HUES48 (cell line): Measurements from ENCODE around the gene ARHGEF26.
A peak's percentile ranks its signal among the peaks of the same experiment; 100 is the strongest.

Experiments
- H3K27ac ChIP-seq: one replicate; pipeline ENCODE4 v1.7.0; 2013; ENCODE audit warnings: low read depth, low read length, inconsistent platforms
- H3K27me3 ChIP-seq: 2 replicates; pipeline ENCODE4 v1.6.1; 2013; ENCODE audit warnings: mild to moderate bottlenecking, low read length; ENCODE audit not compliant: control insufficient read depth, insufficient read depth
- H3K36me3 ChIP-seq: 2 replicates; pipeline ENCODE4 v1.6.1; 2013; ENCODE audit warnings: low read length; ENCODE audit not compliant: control insufficient read depth, insufficient read depth
- H3K4me1 ChIP-seq: 2 replicates; pipeline ENCODE4 v1.6.1; 2013; ENCODE audit warnings: mild to moderate bottlenecking, low read length; ENCODE audit not compliant: control insufficient read depth, insufficient read depth
- H3K4me3 ChIP-seq: 2 replicates; pipeline ENCODE4 v1.5.1; 2013; ENCODE audit warnings: mild to moderate bottlenecking, low read depth, low read length
- H3K9ac ChIP-seq: 2 replicates; pipeline ENCODE4 v1.6.1; 2013; ENCODE audit warnings: mild to moderate bottlenecking, low read depth, low read length, moderate library complexity
- H3K9me3 ChIP-seq: 2 replicates; pipeline ENCODE4 v1.6.1; 2013; ENCODE audit warnings: low read length; ENCODE audit not compliant: control insufficient read depth, insufficient read depth

The ARHGEF26 gene

GRCh38 chr3:154119951-154120350 is 1.2 kb upstream of the ARHGEF26 start:
- Histone ChIP-seq H3K27ac (no peak overlapping the region), H3K9me3 (no peaks in the 10 kb centered on the region), H3K4me3 (peak overlapping the region; percentile 94; the same call in 1 of the 2 replicates), H3K9ac (no peak overlapping the region), H3K36me3 (no peaks in the 10 kb centered on the region), H3K27me3 (peaks cover 33% of the 10 kb centered on the region), H3K4me1 (peaks cover 21% of the 10 kb centered on the region; the same call in 1 of the 2 replicates)

GRCh38 chr3:154121701-154122551 is 736 bp downstream of the ARHGEF26 start:
- Histone ChIP-seq H3K9me3 (no peaks in the 10 kb centered on the region), H3K36me3 (no peaks in the 10 kb centered on the region), H3K9ac (peak overlapping the region; percentile 73), H3K27ac (peak overlapping the region; percentile 25), H3K27me3 (peaks cover 33% of the 10 kb centered on the region), H3K4me3 (peak overlapping the region; percentile 94), H3K4me1 (peaks cover 21% of the 10 kb centered on the region; the same call in 1 of the 2 replicates)

GRCh38 chr3:154122552-154122911 is 1.3 kb downstream of the ARHGEF26 start:
- no peak overlapping the region for H3K9ac ChIP-seq
- peaks cover 1% of the 10 kb centered on the region; the same call in 1 of the 2 replicates for H3K36me3 ChIP-seq
- peaks cover 21% of the 10 kb centered on the region; the same call in 1 of the 2 replicates for H3K4me1 ChIP-seq
- no peak overlapping the region for H3K27ac ChIP-seq
- H3K27me3 ChIP-seq = peaks cover 33% of the 10 kb centered on the region
- H3K9me3 ChIP-seq = no peaks in the 10 kb centered on the region
- peak overlapping the region; percentile 94 for H3K4me3 ChIP-seq

- Histone ChIP-seq H3K27me3 (peaks cover 33% of the 10 kb centered on the region), H3K36me3 (peaks cover 6% of the 10 kb centered on the region; the same call in 1 of the 2 replicates), H3K9ac (no peak overlapping the region), H3K27ac (no peak overlapping the region), H3K4me3 (peak overlapping the region; percentile 94), H3K9me3 (no peaks in the 10 kb centered on the region), H3K4me1 (peaks cover 21% of the 10 kb centered on the region; the same call in 1 of the 2 replicates)
Measured at GRCh38 chr3:154122912-154123559, 1.8 kb downstream of the ARHGEF26 start.

- Histone ChIP-seq H3K9ac (no peak overlapping the region), H3K36me3 (peaks cover 11% of the 10 kb centered on the region; the same call in 1 of the 2 replicates), H3K27ac (no peak overlapping the region), H3K9me3 (no peaks in the 10 kb centered on the region), H3K4me1 (peaks cover 21% of the 10 kb centered on the region; the same call in 1 of the 2 replicates), H3K4me3 (0 out of 2 replicates have a peak overlapping the region, but pooled peaks have one; percentile 94), H3K27me3 (peaks cover 33% of the 10 kb centered on the region)
Measured at GRCh38 chr3:154123906-154124305, 2.7 kb downstream of the ARHGEF26 start.

GRCh38 chr3:154125378-154126030 is 4.3 kb downstream of the ARHGEF26 start:
- H3K9me3 ChIP-seq = no peaks in the 10 kb centered on the region
- no peak overlapping the region for H3K27ac ChIP-seq
- peaks cover 20% of the 10 kb centered on the region for H3K36me3 ChIP-seq
- H3K9ac ChIP-seq = no peak overlapping the region
- no peak overlapping the region for H3K4me3 ChIP-seq
- peaks cover 19% of the 10 kb centered on the region for H3K4me1 ChIP-seq
- peaks cover 27% of the 10 kb centered on the region for H3K27me3 ChIP-seq

- no peaks in the 10 kb centered on the region for H3K9me3 ChIP-seq
Measured at GRCh38 chr3:154126651-154127050, 5.5 kb downstream of the ARHGEF26 start.

GRCh38 chr3:154129625-154130024 is 8.4 kb downstream of the ARHGEF26 start:
- Histone ChIP-seq H3K4me3 (no peak overlapping the region), H3K27me3 (no peaks in the 10 kb centered on the region), H3K9ac (no peak overlapping the region), H3K4me1 (peaks cover 23% of the 10 kb centered on the region), H3K36me3 (peaks cover 29% of the 10 kb centered on the region), H3K9me3 (no peaks in the 10 kb centered on the region), H3K27ac (no peak overlapping the region)

More at GRCh38 chr3:154126651-154127050, 5.5 kb downstream of the ARHGEF26 start:
- H3K4me1 ChIP-seq = peaks cover 29% of the 10 kb centered on the region
- H3K27ac ChIP-seq = no peak overlapping the region
- H3K9ac ChIP-seq = no peak overlapping the region
- peaks cover 18% of the 10 kb centered on the region for H3K27me3 ChIP-seq
- no peak overlapping the region for H3K4me3 ChIP-seq
- H3K36me3 ChIP-seq = peaks cover 29% of the 10 kb centered on the region

GRCh38 chr3:154130540-154130939 is 9.3 kb downstream of the ARHGEF26 start:
- H3K9me3 ChIP-seq = no peaks in the 10 kb centered on the region
- no peak overlapping the region for H3K4me3 ChIP-seq
- H3K9ac ChIP-seq = no peak overlapping the region
- peaks cover 23% of the 10 kb centered on the region for H3K4me1 ChIP-seq
- peak overlapping the region; percentile 47 for H3K27ac ChIP-seq
- no peaks in the 10 kb centered on the region for H3K27me3 ChIP-seq
- peaks cover 29% of the 10 kb centered on the region for H3K36me3 ChIP-seq

- no peaks in the 10 kb centered on the region for H3K27me3 ChIP-seq
- peaks cover 29% of the 10 kb centered on the region for H3K36me3 ChIP-seq
- no peaks in the 10 kb centered on the region for H3K9me3 ChIP-seq
- peak overlapping the region; percentile 47 for H3K27ac ChIP-seq
- peaks cover 23% of the 10 kb centered on the region for H3K4me1 ChIP-seq
- no peak overlapping the region for H3K9ac ChIP-seq
- H3K4me3 ChIP-seq = no peak overlapping the region
Measured at GRCh38 chr3:154131830-154132229, 10.6 kb downstream of the ARHGEF26 start.
